ENCODE results near the gene FOXL2.
"Not testable (repeated sequence)": the region's sequence is repeated elsewhere in the genome, so short reads cannot be mapped to it uniquely, and the experiment has no call there.

The FOXL2 gene

GRCh38 chr3:138933068-138933668 lies 13.8 kb downstream of the FOXL2 start:
- no peak for DNase-seq (ENCODE audit: low read depth)

DNA sequence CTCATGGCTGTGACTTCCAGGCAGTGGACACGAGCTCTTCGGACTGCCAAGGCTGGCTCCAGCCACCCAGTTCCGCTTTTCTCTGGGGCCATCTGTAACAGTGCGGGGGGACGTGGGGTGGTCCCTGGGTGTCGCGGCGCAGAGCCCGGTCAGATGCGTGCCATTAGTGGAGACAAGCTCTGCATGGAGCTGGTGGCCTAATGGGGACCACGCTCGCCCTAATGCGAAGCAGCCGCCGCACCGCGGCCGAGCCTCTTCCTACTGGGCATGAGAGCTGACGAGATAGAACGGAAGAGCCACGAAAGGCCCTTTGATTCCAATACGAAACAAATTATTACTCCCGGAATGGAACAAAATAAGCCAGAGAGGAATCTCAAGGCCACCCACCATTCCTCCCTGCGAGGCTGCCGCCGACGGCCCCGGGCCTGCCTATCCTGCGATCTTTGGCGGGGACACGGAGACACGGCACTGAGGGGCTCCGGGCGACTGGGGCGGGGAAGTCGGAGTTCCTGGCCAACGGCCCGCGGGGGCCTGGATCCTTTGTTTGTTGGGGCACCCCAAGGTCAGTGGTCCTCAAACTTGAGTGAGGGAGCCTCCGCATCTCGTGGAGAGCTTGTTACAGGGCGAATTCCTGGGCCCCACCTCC lies 18.1 kb downstream of the FOXL2 start:
- DNase-seq (ENCODE audit: low read depth) = no peak

- peak; percentile 61 for DNase-seq (ENCODE audit: low read depth)
These were observed 23.4 kb downstream of the FOXL2 start for GRCh38 chr3:138923531-138923994.

- not testable (repeated sequence) for DNase-seq (ENCODE audit: low read depth)
These were observed 24.5 kb downstream of the FOXL2 start for GRCh38 chr3:138922400-138922799.

DNA sequence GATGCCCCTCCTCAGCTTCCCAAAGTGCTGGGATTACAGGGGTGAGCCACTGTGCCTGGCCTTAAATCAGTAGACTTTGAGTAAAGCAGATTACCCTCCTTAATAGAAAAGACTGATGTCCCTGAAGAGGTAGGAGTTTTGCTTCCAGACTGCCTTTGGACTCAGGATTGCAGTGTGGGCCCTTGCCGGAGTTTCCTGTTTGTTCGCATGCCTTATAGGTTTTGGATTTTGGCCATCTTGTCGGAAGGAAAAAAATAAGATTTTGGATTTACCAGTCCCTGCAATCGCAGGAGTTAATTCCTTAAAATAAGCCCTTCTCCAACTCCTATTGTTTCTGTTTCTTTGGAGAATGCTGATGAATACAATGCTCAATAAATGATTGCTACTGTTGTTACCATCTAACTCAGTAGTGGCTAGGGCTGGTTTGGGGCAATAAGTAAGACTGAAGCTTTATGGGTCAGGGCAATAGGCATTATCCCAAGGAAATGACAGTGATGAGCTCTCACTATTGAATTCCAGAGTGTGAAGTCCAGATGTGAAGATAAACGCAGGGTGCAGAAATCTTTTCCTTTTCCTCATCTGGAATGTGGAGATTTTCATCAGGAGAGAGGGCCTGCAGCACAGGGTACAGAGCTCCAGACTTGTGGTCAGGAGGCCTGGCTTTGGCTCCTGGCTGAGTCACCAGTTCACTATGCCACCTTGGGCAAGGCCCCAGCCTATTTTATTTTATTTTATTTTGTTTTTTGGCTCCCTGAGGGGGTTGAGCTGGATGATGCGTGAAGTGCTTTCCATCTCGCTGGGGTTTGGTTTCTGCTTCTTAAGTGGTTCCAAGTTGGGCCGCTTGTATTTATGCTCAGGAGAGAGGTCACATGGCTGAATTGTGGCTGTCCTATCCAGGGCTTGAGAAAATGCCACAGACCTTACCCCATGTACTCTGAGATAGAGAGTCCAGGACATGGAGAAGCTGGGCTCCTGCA lies 25.3 kb downstream of the FOXL2 start:
- DNase-seq (ENCODE audit: low read depth) = no peak

- DNase-seq (ENCODE audit: low read depth) = no peak
These were observed 27.6 kb downstream of the FOXL2 start for GRCh38 chr3:138919325-138919724.

GRCh38 chr3:138916824-138917223 lies 30.1 kb downstream of the FOXL2 start:
- no peak for DNase-seq (ENCODE audit: low read depth)

- peak; percentile 85 for DNase-seq (ENCODE audit: low read depth)
These were observed 31.1 kb downstream of the FOXL2 start for GRCh38 chr3:138915503-138916498.

GRCh38 chr3:138914870-138915502 lies 32.0 kb downstream of the FOXL2 start:
- DNase-seq (ENCODE audit: low read depth) = no peak

- DNase-seq (ENCODE audit: low read depth) = no peak
These were observed 33.2 kb downstream of the FOXL2 start for GRCh38 chr3:138913766-138914165.

GRCh38 chr3:138912237-138912636 lies 34.7 kb downstream of the FOXL2 start:
- no peak for DNase-seq (ENCODE audit: low read depth)

GRCh38 chr3:138911621-138912020 lies 35.3 kb downstream of the FOXL2 start:
- no peak for DNase-seq (ENCODE audit: low read depth)

- DNase-seq (ENCODE audit: low read depth) = no peak
These were observed 37.0 kb downstream of the FOXL2 start for GRCh38 chr3:138909904-138910303.

GRCh38 chr3:138908846-138909245 lies 38.1 kb downstream of the FOXL2 start:
- DNase-seq (ENCODE audit: low read depth) = no peak

DNA sequence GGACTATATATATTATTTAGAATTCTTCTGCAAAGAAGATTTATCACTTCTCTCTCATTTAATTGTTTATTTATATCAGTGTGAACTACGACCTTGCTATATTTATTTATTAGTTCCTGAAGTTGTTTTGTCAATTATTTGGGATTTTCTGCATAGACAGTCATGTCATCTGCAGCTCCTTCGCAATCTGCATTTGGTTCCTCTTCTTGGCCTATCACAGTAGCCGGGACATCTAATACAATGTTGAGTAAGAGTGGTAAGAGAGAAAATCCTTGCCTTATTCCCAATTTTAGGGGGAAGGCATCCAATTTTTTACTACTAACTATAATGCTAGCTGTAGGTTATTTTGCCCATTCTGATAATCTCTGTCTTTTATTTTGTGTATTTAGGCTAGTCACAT lies 39.4 kb downstream of the FOXL2 start:
- no peak for DNase-seq (ENCODE audit: low read depth)

DNA sequence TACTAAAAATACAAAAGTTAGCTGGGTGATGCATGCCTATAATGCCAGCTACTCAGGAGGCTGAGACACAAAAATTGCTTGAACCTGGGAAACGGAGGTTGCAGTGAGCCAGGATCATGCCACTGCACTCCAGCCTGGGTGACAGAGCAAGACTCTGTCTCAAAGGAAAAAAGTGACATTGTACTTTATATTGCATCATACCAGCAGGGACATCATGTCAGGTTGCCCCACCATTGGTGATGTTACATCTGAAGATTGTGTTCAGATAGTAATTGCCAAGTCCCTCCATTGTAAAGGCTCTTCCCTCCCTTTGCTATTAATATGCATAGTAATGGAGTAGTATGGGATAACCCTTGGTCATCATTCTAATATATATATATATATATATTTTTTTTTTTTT lies 44.8 kb downstream of the FOXL2 start:
- no peak for DNase-seq (ENCODE audit: low read depth)

DNA sequence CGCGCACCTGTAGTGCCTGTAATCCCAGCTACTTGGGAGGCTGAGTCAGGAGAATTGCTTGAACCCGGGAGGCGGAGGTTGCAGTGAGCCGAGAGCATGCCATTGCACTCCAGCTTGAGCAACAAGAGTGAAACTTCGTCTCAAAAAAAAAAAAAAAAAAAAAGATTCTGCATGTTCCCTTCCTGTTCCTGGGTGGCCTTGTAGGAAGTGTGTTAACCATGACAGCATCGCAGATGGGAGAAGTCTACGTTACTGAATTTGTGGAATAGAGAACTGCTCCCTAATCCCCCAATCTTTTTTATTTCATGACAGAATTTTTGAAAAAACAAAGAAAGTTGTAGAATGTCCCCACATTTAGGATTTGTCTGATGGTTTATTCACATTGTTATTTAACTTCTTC lies 45.4 kb downstream of the FOXL2 start:
- DNase-seq (ENCODE audit: low read depth) = no peak

DNA sequence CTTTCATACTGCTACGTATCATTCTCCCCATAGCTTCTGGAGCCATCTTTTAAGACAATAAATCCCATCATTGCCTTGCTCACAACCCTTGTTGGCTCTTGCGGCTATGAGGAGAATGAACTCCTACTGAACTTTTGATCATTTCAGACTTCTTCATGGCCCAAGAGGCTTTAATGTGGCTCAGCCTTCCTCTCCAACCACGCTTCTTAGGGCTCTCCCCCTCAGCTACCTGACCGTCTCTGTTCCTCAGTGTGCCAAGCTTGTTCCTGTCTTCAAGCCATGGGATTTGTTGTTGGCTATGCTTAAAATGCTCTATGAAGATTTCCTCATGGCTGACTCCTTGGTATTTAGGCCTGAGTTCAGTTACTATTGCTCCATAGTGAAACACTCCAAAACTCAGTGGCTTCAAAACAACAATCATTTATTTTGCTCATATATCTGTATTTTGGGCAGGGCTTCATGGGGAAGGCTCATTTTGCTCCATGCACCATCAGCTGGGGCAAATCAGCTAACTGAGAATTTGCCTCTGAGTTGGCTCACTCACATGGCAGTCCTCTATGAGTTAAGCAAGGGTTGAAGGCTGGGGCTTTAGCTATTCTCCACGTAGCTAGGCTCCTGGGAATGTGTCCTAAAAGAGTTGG lies 47.5 kb downstream of the FOXL2 start:
- DNase-seq (ENCODE audit: low read depth) = no peak

DNA sequence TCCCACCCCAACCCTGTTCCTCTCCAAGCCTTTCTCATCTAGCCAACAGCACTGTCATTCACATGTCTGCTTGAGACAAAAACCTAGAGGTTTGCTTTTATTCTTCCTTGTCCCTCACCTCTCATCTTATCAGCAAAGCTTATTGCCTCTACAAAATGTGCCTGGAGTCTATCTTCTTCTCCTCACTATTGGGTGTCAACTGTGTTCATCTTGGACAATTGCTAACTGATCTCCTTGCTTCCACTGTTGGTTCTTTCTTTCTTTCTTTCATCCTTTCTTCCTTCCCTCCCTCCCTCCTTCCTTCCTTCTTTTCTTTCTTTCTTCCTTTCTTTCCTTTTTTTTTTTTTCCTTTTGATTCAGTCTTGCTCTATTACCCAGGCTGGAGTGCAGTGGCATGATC lies 48.2 kb downstream of the FOXL2 start:
- DNase-seq (ENCODE audit: low read depth) = no peak

DNA sequence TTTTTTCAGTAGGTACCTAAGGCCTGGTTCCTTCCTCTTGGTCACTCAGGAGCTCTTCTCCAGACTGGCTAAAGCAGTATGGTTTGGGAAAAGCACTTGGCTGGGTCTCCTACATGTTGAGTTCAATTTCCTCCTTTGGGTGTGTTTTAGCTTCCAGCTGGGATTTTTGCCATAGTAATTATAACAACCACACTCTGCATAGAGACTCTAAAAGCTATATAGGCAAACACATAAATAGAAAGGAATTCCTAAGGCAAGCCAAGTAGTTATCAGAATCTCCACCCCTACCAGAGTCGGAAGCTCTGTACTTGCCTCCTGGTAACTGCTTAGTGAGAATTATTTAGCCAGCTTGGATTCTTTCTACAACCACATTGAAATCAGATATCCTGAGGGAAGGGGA lies 48.6 kb downstream of the FOXL2 start:
- no peak for DNase-seq (ENCODE audit: low read depth)
